ENCODE measurements around the gene NCL. TPM values are rescaled to one million over a fixed set of nuclear protein-coding genes. Genes with fewer than 3 reads are reported as not detected.
"Not testable (repeated sequence)": the region's sequence is repeated elsewhere in the genome, so short reads cannot be mapped to it uniquely, and the experiment has no call there.

The NCL gene
- total and polyA plus RNA-seq, 2 donors: 128 to 248 TPM

- H3K27ac ChIP-seq (ENCODE audit: low read depth): no peak overlapping the region
- H3K4me1 ChIP-seq (ENCODE audit: insufficient read depth): no peaks in the 10 kb centered on the region
- no peaks in the 10 kb centered on the region for H3K36me3 ChIP-seq (ENCODE audit: insufficient read depth)
- WGBS: 85% methylated on average over 8 of the region's 8 CpGs
- no peak overlapping the region for H3K4me3 ChIP-seq (ENCODE audit: low read depth, low read length)
- DNase-seq (ENCODE audit: extremely low spot score): no peak
These were observed 30.3 kb downstream of the NCL start for GRCh38 chr2:231433990-231434389.

- WGBS: 96% methylated on average over 4 of the region's 4 CpGs
- Histone ChIP-seq H3K4me3 (ENCODE audit: low read depth, low read length) (no peak overlapping the region), H3K4me1 (ENCODE audit: insufficient read depth) (no peaks in the 10 kb centered on the region), H3K36me3 (ENCODE audit: insufficient read depth) (no peaks in the 10 kb centered on the region), H3K27ac (ENCODE audit: low read depth) (no peak overlapping the region)
- no peak for DNase-seq (ENCODE audit: extremely low spot score)
These were observed 32.7 kb downstream of the NCL start for GRCh38 chr2:231431606-231432005.

GRCh38 chr2:231430437-231430836 is 33.8 kb downstream of the NCL start:
- H3K36me3 ChIP-seq (ENCODE audit: insufficient read depth); H3K27ac ChIP-seq (ENCODE audit: low read depth); H3K4me3 ChIP-seq (ENCODE audit: low read depth, low read length); DNase-seq (ENCODE audit: extremely low spot score); H3K4me1 ChIP-seq (ENCODE audit: insufficient read depth): not testable (repeated sequence)
- 82% methylated on average over 4 of the region's 4 CpGs for WGBS

GRCh38 chr2:231429901-231430300 is 34.4 kb downstream of the NCL start:
- no peak for DNase-seq (ENCODE audit: extremely low spot score)
- WGBS: 78% methylated on average over 3 of the region's 3 CpGs
- no peak overlapping the region for H3K4me3 ChIP-seq (ENCODE audit: low read depth, low read length)

GRCh38 chr2:231429152-231429551 is 35.1 kb downstream of the NCL start:
- no peak overlapping the region for H3K27ac ChIP-seq (ENCODE audit: low read depth)
- WGBS: 78% methylated on average over 6 of the region's 6 CpGs
- no peak overlapping the region for H3K4me3 ChIP-seq (ENCODE audit: low read depth, low read length)
- no peak for DNase-seq (ENCODE audit: extremely low spot score)
- no peaks in the 10 kb centered on the region for H3K36me3 ChIP-seq (ENCODE audit: insufficient read depth)
- H3K4me1 ChIP-seq (ENCODE audit: insufficient read depth): no peaks in the 10 kb centered on the region

More at GRCh38 chr2:231429901-231430300, 34.4 kb downstream of the NCL start:
- Histone ChIP-seq H3K36me3 (ENCODE audit: insufficient read depth) (no peaks in the 10 kb centered on the region), H3K27ac (ENCODE audit: low read depth) (no peak overlapping the region), H3K4me1 (ENCODE audit: insufficient read depth) (no peaks in the 10 kb centered on the region)

- WGBS: 87% methylated on average over 3 of the region's 3 CpGs
- H3K4me1 ChIP-seq (ENCODE audit: insufficient read depth): no peaks in the 10 kb centered on the region
- no peak for DNase-seq (ENCODE audit: extremely low spot score)
- no peak overlapping the region for H3K4me3 ChIP-seq (ENCODE audit: low read depth, low read length)
- no peaks in the 10 kb centered on the region for H3K36me3 ChIP-seq (ENCODE audit: insufficient read depth)
- H3K27ac ChIP-seq (ENCODE audit: low read depth): no peak overlapping the region
These were observed 37.2 kb downstream of the NCL start for GRCh38 chr2:231427116-231427515.

- Histone ChIP-seq H3K36me3 (ENCODE audit: insufficient read depth) (no peaks in the 10 kb centered on the region), H3K4me3 (ENCODE audit: low read depth, low read length) (no peak overlapping the region), H3K4me1 (ENCODE audit: insufficient read depth) (no peaks in the 10 kb centered on the region), H3K27ac (ENCODE audit: low read depth) (no peak overlapping the region)
- 49% methylated on average over 21 of the region's 21 CpGs for WGBS
- no peak for DNase-seq (ENCODE audit: extremely low spot score)
These were observed 38.2 kb downstream of the NCL start for GRCh38 chr2:231425811-231426703.

- WGBS: 57% methylated on average over 8 of the region's 8 CpGs
- Histone ChIP-seq H3K36me3 (ENCODE audit: insufficient read depth) (no peaks in the 10 kb centered on the region), H3K27ac (ENCODE audit: low read depth) (no peak overlapping the region), H3K4me3 (ENCODE audit: low read depth, low read length) (no peak overlapping the region), H3K4me1 (ENCODE audit: insufficient read depth) (no peaks in the 10 kb centered on the region)
- no peak for DNase-seq (ENCODE audit: extremely low spot score)
These were observed 38.9 kb downstream of the NCL start for GRCh38 chr2:231425291-231425810.

GRCh38 chr2:231423176-231423575 is 41.1 kb downstream of the NCL start:
- DNase-seq (ENCODE audit: extremely low spot score): no peak
- Histone ChIP-seq H3K36me3 (ENCODE audit: insufficient read depth) (no peaks in the 10 kb centered on the region), H3K4me1 (ENCODE audit: insufficient read depth) (no peaks in the 10 kb centered on the region), H3K27ac (ENCODE audit: low read depth) (no peak overlapping the region), H3K4me3 (ENCODE audit: low read depth, low read length) (no peak overlapping the region)
- WGBS: 96% methylated on average over 10 of the region's 10 CpGs

- Histone ChIP-seq H3K27ac (ENCODE audit: low read depth) (no peak overlapping the region), H3K36me3 (ENCODE audit: insufficient read depth) (no peaks in the 10 kb centered on the region), H3K4me1 (ENCODE audit: insufficient read depth) (no peaks in the 10 kb centered on the region), H3K4me3 (ENCODE audit: low read depth, low read length) (no peak overlapping the region)
- no peak for DNase-seq (ENCODE audit: extremely low spot score)
- WGBS: 77% methylated on average over 2 of the region's 2 CpGs
These were observed 42.2 kb downstream of the NCL start for GRCh38 chr2:231422056-231422455.

- Histone ChIP-seq H3K27ac (ENCODE audit: low read depth) (no peak overlapping the region), H3K36me3 (ENCODE audit: insufficient read depth) (no peaks in the 10 kb centered on the region), H3K4me3 (ENCODE audit: low read depth, low read length) (no peak overlapping the region), H3K4me1 (ENCODE audit: insufficient read depth) (no peaks in the 10 kb centered on the region)
- DNase-seq (ENCODE audit: extremely low spot score): no peak
- WGBS: 81% methylated on average over 9 of the region's 9 CpGs
These were observed 43.2 kb downstream of the NCL start for GRCh38 chr2:231421051-231421580.

- Histone ChIP-seq H3K4me1 (ENCODE audit: insufficient read depth) (no peaks in the 10 kb centered on the region), H3K27ac (ENCODE audit: low read depth) (no peak overlapping the region), H3K4me3 (ENCODE audit: low read depth, low read length) (no peak overlapping the region), H3K36me3 (ENCODE audit: insufficient read depth) (no peaks in the 10 kb centered on the region)
- 86% methylated on average over 26 of the region's 26 CpGs for WGBS
- no peak for DNase-seq (ENCODE audit: extremely low spot score)
These were observed 45.3 kb downstream of the NCL start for GRCh38 chr2:231418820-231419640.

GRCh38 chr2:231415029-231415428 is 49.3 kb downstream of the NCL start:
- DNase-seq (ENCODE audit: extremely low spot score): no peak
- Histone ChIP-seq H3K4me3 (ENCODE audit: low read depth, low read length) (no peak overlapping the region), H3K36me3 (ENCODE audit: insufficient read depth) (no peaks in the 10 kb centered on the region), H3K4me1 (ENCODE audit: insufficient read depth) (no peaks in the 10 kb centered on the region), H3K27ac (ENCODE audit: low read depth) (no peak overlapping the region)

Data from urinary bladder (tissue), 4 donors.